H9 (cell line): ENCODE results near the gene CHML. TPM values are rescaled to one million over a fixed set of nuclear protein-coding genes. Genes with fewer than 3 reads are reported as not detected.

Experiments used
- DNase-seq: peaks from one replicate; pipeline ENCODE4 v3.0.0-alpha.2; 2017
- H2AFZ ChIP-seq: one replicate; pipeline ENCODE4 v1.6.1; 2013; ENCODE audit warnings: mild to moderate bottlenecking, low read length, control low read depth, moderate library complexity
- H2AK5ac ChIP-seq: 2 replicates; pipeline ENCODE4 v1.6.1; 2013; ENCODE audit warnings: low read length, control low read depth, mixed read lengths; ENCODE audit not compliant: insufficient read length
- H2BK120ac ChIP-seq: one replicate; pipeline ENCODE4 v1.6.1; 2013; ENCODE audit warnings: low read depth, mild to moderate bottlenecking, low read length, control low read depth, inconsistent platforms; ENCODE audit not compliant: poor library complexity, severe bottlenecking
- H2BK12ac ChIP-seq: 2 replicates; pipeline ENCODE4 v1.6.1; 2013; ENCODE audit warnings: low read length, control low read depth, mixed read lengths, low read depth; ENCODE audit not compliant: insufficient read length
- H2BK15ac ChIP-seq: 2 replicates; pipeline ENCODE4 v1.6.1; 2013; ENCODE audit warnings: low read depth, low read length, control low read depth
- H2BK20ac ChIP-seq: one replicate; pipeline ENCODE4 v1.6.1; 2013; ENCODE audit warnings: low read depth, mild to moderate bottlenecking, low read length, control low read depth, inconsistent platforms; ENCODE audit not compliant: poor library complexity, severe bottlenecking
- H2BK5ac ChIP-seq: 2 replicates; pipeline ENCODE4 v1.6.1; 2013; ENCODE audit warnings: low read length, control low read depth, mixed read lengths; ENCODE audit not compliant: insufficient read length
- H3K14ac ChIP-seq: 2 replicates; pipeline ENCODE4 v1.6.1; 2013; ENCODE audit warnings: low read length, control low read depth; ENCODE audit not compliant: insufficient read depth
- H3K18ac ChIP-seq: 2 replicates; pipeline ENCODE4 v1.6.1; 2013; ENCODE audit warnings: low read depth, mild to moderate bottlenecking, mixed read lengths, low read length, control low read depth; ENCODE audit not compliant: insufficient read length
- H3K23ac ChIP-seq: 2 replicates; pipeline ENCODE4 v1.6.1; 2013; ENCODE audit warnings: low read length, control low read depth, mixed read lengths, low read depth; ENCODE audit not compliant: insufficient read length
- H3K23me2 ChIP-seq: 2 replicates; pipeline ENCODE4 v1.6.1; 2013; ENCODE audit warnings: low read depth, mild to moderate bottlenecking, mixed read lengths, low read length, control low read depth; ENCODE audit not compliant: insufficient read length, poor library complexity, severe bottlenecking
- H3K27ac ChIP-seq: 2 replicates; pipeline ENCODE4 v1.5.1; 2013; ENCODE audit warnings: low read length, control low read depth, mixed read lengths, low read depth; ENCODE audit not compliant: insufficient read length
- H3K27me3 ChIP-seq: 2 replicates; pipeline ENCODE4 v1.6.1; 2013; ENCODE audit warnings: low read length, control low read depth, inconsistent platforms; ENCODE audit not compliant: insufficient read depth
- H3K4ac ChIP-seq: 2 replicates; pipeline ENCODE4 v1.6.1; 2013; ENCODE audit warnings: low read depth, mild to moderate bottlenecking, control low read depth, inconsistent platforms, low read length, moderate library complexity
- H3K4me1 ChIP-seq: 2 replicates; pipeline ENCODE4 v1.6.1; 2013; ENCODE audit warnings: low read length, control low read depth, inconsistent platforms; ENCODE audit not compliant: insufficient read depth
- H3K4me2 ChIP-seq: 2 replicates; pipeline ENCODE4 v1.6.1; 2013; ENCODE audit warnings: low read length, control low read depth, mixed read lengths; ENCODE audit not compliant: insufficient read length, insufficient read depth
- H3K56ac ChIP-seq: 2 replicates; pipeline ENCODE4 v1.6.1; 2013; ENCODE audit warnings: low read depth, mild to moderate bottlenecking, mixed read lengths, low read length, control low read depth; ENCODE audit not compliant: insufficient read length
- H3K79me1 ChIP-seq: 2 replicates; pipeline ENCODE4 v1.6.1; 2013; ENCODE audit warnings: low read depth, mild to moderate bottlenecking, moderate library complexity, low read length, control low read depth, inconsistent platforms; ENCODE audit not compliant: insufficient read depth, poor library complexity, severe bottlenecking
- H3K79me2 ChIP-seq: 2 replicates; pipeline ENCODE4 v1.6.1; 2013; ENCODE audit warnings: low read length, control low read depth, inconsistent platforms; ENCODE audit not compliant: insufficient read depth
- H3K9ac ChIP-seq: 2 replicates; pipeline ENCODE4 v1.6.1; 2013; ENCODE audit warnings: low read length, control low read depth, mixed read lengths; ENCODE audit not compliant: insufficient read length; ENCODE audit errors: extremely low read depth
- H3K9me3 ChIP-seq: one replicate; pipeline ENCODE4 v1.6.1; 2013; ENCODE audit warnings: low read depth, low read length, inconsistent platforms; ENCODE audit not compliant: control insufficient read depth
- H3T11ph ChIP-seq: one replicate; pipeline ENCODE4 v1.6.1; 2013; ENCODE audit warnings: mild to moderate bottlenecking, low read length, control low read depth, inconsistent platforms
- H4K20me1 ChIP-seq: one replicate; pipeline ENCODE4 v1.6.1; 2013; ENCODE audit not compliant: control insufficient read depth, insufficient read length, insufficient read depth
- H4K5ac ChIP-seq: 2 replicates; pipeline ENCODE4 v1.6.1; 2013; ENCODE audit warnings: low read depth, mild to moderate bottlenecking, mixed read lengths, low read length, control low read depth; ENCODE audit not compliant: insufficient read length
- H4K8ac ChIP-seq: replicated peaks from 2 replicates; pipeline ENCODE4 v1.6.1; 2013; ENCODE audit warnings: low read length, control low read depth, mixed read lengths, low read depth; ENCODE audit not compliant: insufficient read length
- H4K91ac ChIP-seq: 2 replicates; pipeline ENCODE4 v1.6.1; 2013; ENCODE audit warnings: low read depth, mild to moderate bottlenecking, moderate library complexity, mixed read lengths, low read length, control low read depth; ENCODE audit not compliant: insufficient read length
- H3K27ac Mint-ChIP-seq, 3 experiments: 2 replicates in 2 of 3; 3 replicates in 1 of 3; pipeline ENCODE4 v1.8.0; 2020 to 2021; ENCODE audit warnings: mixed read lengths in 3 of 3, mild to moderate bottlenecking in 1 of 3, moderate library complexity in 1 of 3
- H3K27me3 Mint-ChIP-seq: 2 replicates; pipeline ENCODE4 v1.8.0; 2021; ENCODE audit warnings: low read depth, mild to moderate bottlenecking, moderate library complexity, mixed read lengths
- H3K36me3 Mint-ChIP-seq, 3 experiments: 2 replicates in 2 of 3; 3 replicates in 1 of 3; pipeline ENCODE4 v1.8.0; 2020 to 2021; ENCODE audit warnings: low read depth in 3 of 3, mixed read lengths in 3 of 3; ENCODE audit not compliant: insufficient read depth in 1 of 3
- H3K4me1 Mint-ChIP-seq, 2 experiments: 2 replicates each; pipeline ENCODE4 v1.8.0; 2020; ENCODE audit warnings: mixed read lengths in 2 of 2
- H3K4me3 Mint-ChIP-seq, 2 experiments: 2 replicates in 1 of 2; 3 replicates in 1 of 2; pipeline ENCODE4 v1.8.0; 2020 to 2021; ENCODE audit warnings: mild to moderate bottlenecking in 2 of 2, mixed read lengths in 2 of 2, moderate library complexity in 1 of 2
- H3K9me3 Mint-ChIP-seq, 2 experiments: 2 replicates in 1 of 2; 3 replicates in 1 of 2; pipeline ENCODE4 v1.8.0; 2020; ENCODE audit warnings: mild to moderate bottlenecking in 2 of 2, mixed read lengths in 2 of 2, moderate library complexity in 1 of 2
- WGBS: extraction: QIAGEN DNeasy Blood & Tissue Kit; methylation state at CpG from one replicate; pipeline ENCODE4 v1.1.7; 2013; ENCODE audit warnings: missing lambda C conversion rate, low lambda C conversion rate, mixed read lengths; ENCODE audit not compliant: insufficient read length; ENCODE audit errors: extremely low coverage; 5-methylcytosine and 5-hydroxymethylcytosine counted together
- total RNA-seq: library from RNA; stranded (reverse); gene quantifications from 2 replicates; pipeline ENCODE4 v1.2.1, GENCODE V29; 2021
- TF ChIP-seq, protein P1 (sequence below): fragments of 200-600 bp; sonication (generic); conservative IDR thresholded peaks from 3 replicates; pipeline ENCODE4 v1.8.0; 2021; ENCODE audit warnings: antibody characterized with exemption, mild to moderate bottlenecking

CHML gene
- total RNA-seq, 1 experiment from 2014 or later: 45.7 TPM

DNA sequence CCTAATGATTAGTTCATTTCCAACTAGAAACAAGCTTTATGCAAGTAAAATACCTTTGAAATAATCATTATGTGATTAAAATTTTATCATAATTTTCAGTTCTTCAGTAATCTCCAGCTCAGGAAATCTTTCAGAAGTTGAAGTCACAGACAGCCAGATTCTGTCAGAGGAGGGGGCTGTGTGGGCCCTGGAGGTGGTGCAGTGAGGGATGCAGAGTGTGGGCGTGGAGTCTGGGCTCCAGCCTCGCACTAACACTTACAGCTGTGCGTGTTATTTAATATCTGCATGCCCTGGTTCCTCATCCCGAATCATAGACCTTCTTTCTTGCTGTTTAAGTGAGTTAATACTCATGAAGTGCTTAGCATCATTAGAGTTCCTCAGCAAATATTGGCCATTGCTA lies 35.8 kb upstream of the CHML start:
- DNase-seq: no peak
- H3K23me2 ChIP-seq: no peaks in the 10 kb centered on the region
- no peak overlapping the region for H3K4ac ChIP-seq
- no peak overlapping the region for H3K56ac ChIP-seq
- no peak overlapping the region for H3T11ph ChIP-seq
- H2BK120ac ChIP-seq: no peak overlapping the region
- H3K9me3 ChIP-seq: no peaks in the 10 kb centered on the region
- H3K4me2 ChIP-seq: no peak overlapping the region
- H3K14ac ChIP-seq: no peak overlapping the region
- H3K27ac ChIP-seq: no peak overlapping the region
- no peak overlapping the region for H4K8ac ChIP-seq
- Mint-ChIP-seq H3K36me3 (no peaks in the 10 kb centered on the region), H3K4me1 (no peaks in the 10 kb centered on the region), H3K27ac (no peak overlapping the region), H3K9me3 (no peaks in the 10 kb centered on the region), H3K4me3 (no peak overlapping the region), H3K27me3 (peaks cover 2% of the 10 kb centered on the region; the same call in 1 of the 2 replicates)
- H2AFZ ChIP-seq: no peak overlapping the region
- H3K9ac ChIP-seq: no peak overlapping the region
- H4K20me1 ChIP-seq: no peaks in the 10 kb centered on the region
- no peak overlapping the region for H2BK12ac ChIP-seq
- H4K5ac ChIP-seq: no peak overlapping the region
- WGBS: no CpG with 5 or more reads among the region's 4 CpGs
- no peak overlapping the region for H2AK5ac ChIP-seq
- no peaks in the 10 kb centered on the region for H3K79me1 ChIP-seq
- no peaks in the 10 kb centered on the region for H3K27me3 ChIP-seq
- H3K23ac ChIP-seq: no peak overlapping the region
- no peak overlapping the region for H4K91ac ChIP-seq
- no peak overlapping the region for H2BK5ac ChIP-seq
- H3K18ac ChIP-seq: no peak overlapping the region
- TF ChIP-seq, protein P1, sequence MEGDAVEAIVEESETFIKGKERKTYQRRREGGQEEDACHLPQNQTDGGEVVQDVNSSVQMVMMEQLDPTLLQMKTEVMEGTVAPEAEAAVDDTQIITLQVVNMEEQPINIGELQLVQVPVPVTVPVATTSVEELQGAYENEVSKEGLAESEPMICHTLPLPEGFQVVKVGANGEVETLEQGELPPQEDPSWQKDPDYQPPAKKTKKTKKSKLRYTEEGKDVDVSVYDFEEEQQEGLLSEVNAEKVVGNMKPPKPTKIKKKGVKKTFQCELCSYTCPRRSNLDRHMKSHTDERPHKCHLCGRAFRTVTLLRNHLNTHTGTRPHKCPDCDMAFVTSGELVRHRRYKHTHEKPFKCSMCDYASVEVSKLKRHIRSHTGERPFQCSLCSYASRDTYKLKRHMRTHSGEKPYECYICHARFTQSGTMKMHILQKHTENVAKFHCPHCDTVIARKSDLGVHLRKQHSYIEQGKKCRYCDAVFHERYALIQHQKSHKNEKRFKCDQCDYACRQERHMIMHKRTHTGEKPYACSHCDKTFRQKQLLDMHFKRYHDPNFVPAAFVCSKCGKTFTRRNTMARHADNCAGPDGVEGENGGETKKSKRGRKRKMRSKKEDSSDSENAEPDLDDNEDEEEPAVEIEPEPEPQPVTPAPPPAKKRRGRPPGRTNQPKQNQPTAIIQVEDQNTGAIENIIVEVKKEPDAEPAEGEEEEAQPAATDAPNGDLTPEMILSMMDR: no peak
- H3K79me2 ChIP-seq: no peaks in the 10 kb centered on the region
- H2BK15ac ChIP-seq: no peak overlapping the region
- H3K4me1 ChIP-seq: no peaks in the 10 kb centered on the region
- H2BK20ac ChIP-seq: no peak overlapping the region
